Bronchial epithelial cell (primary cell): ENCODE measurements around the gene SMAD7. TPM values are rescaled to one million over a fixed set of nuclear protein-coding genes. Genes with fewer than 3 reads are reported as not detected.

ENCODE experiments used
- DNase-seq: peaks from one replicate; pipeline ENCODE4 v3.0.0-alpha.2; 2010; ENCODE audit warnings: low read depth
- FAIRE-seq: peaks from 2 replicates; lab custom pipeline; 2011; peaks lifted over from hg19 to GRCh38; lab: Jason Lieb, UNC
- H3K27me3 ChIP-seq: 2 replicates; pipeline ENCODE4 v1.5.1; 2011; ENCODE audit warnings: low read length; ENCODE audit not compliant: control insufficient read depth, insufficient read depth
- H3K36me3 ChIP-seq: 2 replicates; pipeline ENCODE4 v1.5.1; 2011; ENCODE audit warnings: low read length; ENCODE audit not compliant: control insufficient read depth, insufficient read depth
- H3K4me3 ChIP-seq: 2 replicates; pipeline ENCODE4 v1.5.1; 2011; ENCODE audit warnings: mild to moderate bottlenecking, low read depth, low read length, control low read depth
- CTCF ChIP-seq: IDR thresholded peaks from 2 replicates; pipeline ENCODE4 v1.5.1; 2011; ENCODE audit warnings: mild to moderate bottlenecking, moderate library complexity, low read length, control low read depth, inconsistent platforms; ENCODE audit not compliant: insufficient read depth, severe bottlenecking
- total RNA-seq: library from RNA; depleted of rRNA; stranded (reverse); fragments of >200 nt; gene quantifications from 2 replicates; pipeline ENCODE4 v1.2.1, GENCODE V29; 2014

The SMAD7 gene
- total RNA-seq, 1 donor from 2014 or later = 19.2 TPM

GRCh38 chr18:48982266-48982665 is 31.5 kb upstream of the SMAD7 start:
- Histone ChIP-seq H3K4me3 (no peak overlapping the region), H3K36me3 (no peaks in the 10 kb centered on the region), H3K27me3 (no peaks in the 10 kb centered on the region)
- no peak for TF ChIP-seq CTCF
- no peak for FAIRE-seq
- no peak for DNase-seq

- H3K4me3 ChIP-seq = no peak overlapping the region
- H3K36me3 ChIP-seq = no peaks in the 10 kb centered on the region
- FAIRE-seq (peak; percentile 7), DNase-seq (no peak)
- no peak for TF ChIP-seq CTCF
- H3K27me3 ChIP-seq = no peaks in the 10 kb centered on the region
These were observed 29.5 kb upstream of the SMAD7 start for GRCh38 chr18:48979944-48980890.

- no peaks in the 10 kb centered on the region for H3K36me3 ChIP-seq
- no peak for FAIRE-seq
- no peak overlapping the region for H3K4me3 ChIP-seq
- no peak for TF ChIP-seq CTCF
- DNase-seq = no peak
- no peaks in the 10 kb centered on the region for H3K27me3 ChIP-seq
These were observed 27.1 kb upstream of the SMAD7 start for GRCh38 chr18:48977914-48978313.

- peak overlapping the region; percentile 58 for H3K4me3 ChIP-seq
- FAIRE-seq (no peak), DNase-seq (no peak)
- TF ChIP-seq CTCF = no peak
- no peaks in the 10 kb centered on the region for H3K27me3 ChIP-seq
- H3K36me3 ChIP-seq = no peaks in the 10 kb centered on the region
These were observed 25.3 kb upstream of the SMAD7 start for GRCh38 chr18:48975817-48976649.

GRCh38 chr18:48975120-48975816 is 24.5 kb upstream of the SMAD7 start:
- no peaks in the 10 kb centered on the region for H3K36me3 ChIP-seq
- DNase-seq = no peak
- TF ChIP-seq CTCF = no peak

More at GRCh38 chr18:48975120-48975816, 24.5 kb upstream of the SMAD7 start:
- H3K27me3 ChIP-seq = no peaks in the 10 kb centered on the region
- FAIRE-seq = no peak
- peak overlapping the region; percentile 58 for H3K4me3 ChIP-seq
